GM19238 (cell line): ENCODE data around the gene SIK3.
"Not testable (repeated sequence)": the region's sequence is repeated elsewhere in the genome, so short reads cannot be mapped to it uniquely, and the experiment has no call there.

Experiments used
- DNase-seq: peaks from one replicate; pipeline ENCODE4 v3.0.0; 2011; ENCODE audit warnings: low spot score; ENCODE audit not compliant: insufficient read length

The SIK3 gene

DNA sequence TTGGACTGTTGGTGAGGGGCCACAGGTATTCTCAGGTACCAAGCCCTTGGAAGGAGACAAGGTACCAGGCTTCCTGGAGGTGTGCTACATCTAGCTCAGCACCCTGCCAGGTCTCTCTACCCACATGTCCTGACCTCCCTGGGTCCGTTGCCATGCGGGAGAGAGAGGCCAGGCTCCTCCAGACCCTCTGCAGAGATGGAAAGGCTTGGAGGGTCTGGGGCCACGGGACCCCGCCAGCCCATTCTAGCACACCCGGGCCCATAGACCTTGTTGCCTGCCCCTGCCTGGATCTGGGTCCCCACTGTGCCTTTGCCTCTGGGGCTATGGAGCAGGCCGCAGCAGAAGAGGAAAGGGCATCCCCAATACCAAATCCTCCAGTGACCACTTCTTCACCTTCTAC lies 270.8 kb downstream of the SIK3 start:
- DNase-seq: no peak

DNA sequence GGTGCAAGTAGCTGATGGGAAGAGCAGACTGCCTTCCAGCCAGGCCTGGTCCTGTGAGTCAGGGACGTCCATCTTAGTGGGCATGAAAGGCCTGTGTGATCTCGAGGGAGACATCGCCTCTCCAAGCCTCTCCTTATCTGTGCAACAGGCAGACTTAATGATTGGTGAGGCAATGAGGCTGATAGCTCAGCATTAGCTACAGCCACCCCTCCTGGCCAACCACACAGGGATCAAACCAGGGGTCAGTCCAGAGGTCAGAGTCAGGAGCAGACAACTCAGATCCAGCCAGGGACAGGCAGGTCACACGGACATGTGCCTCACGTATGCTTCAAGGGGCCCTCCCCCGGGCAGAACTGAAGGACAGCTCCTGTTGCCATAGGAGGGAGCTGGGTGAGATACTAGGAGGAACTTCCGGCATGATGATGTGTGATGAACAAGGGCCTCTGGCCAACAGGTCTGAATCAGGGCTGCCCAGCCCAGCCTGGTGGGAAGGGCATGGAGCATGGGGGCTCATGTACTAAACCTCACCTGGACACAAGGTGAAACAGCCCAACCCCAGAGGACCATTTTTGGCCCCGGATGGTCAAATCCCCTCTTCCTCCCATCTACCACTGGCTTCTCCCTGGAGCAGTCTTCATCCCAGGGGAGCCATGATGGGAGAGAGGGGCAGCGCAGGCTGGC lies 271.3 kb downstream of the SIK3 start:
- DNase-seq: no peak

DNA sequence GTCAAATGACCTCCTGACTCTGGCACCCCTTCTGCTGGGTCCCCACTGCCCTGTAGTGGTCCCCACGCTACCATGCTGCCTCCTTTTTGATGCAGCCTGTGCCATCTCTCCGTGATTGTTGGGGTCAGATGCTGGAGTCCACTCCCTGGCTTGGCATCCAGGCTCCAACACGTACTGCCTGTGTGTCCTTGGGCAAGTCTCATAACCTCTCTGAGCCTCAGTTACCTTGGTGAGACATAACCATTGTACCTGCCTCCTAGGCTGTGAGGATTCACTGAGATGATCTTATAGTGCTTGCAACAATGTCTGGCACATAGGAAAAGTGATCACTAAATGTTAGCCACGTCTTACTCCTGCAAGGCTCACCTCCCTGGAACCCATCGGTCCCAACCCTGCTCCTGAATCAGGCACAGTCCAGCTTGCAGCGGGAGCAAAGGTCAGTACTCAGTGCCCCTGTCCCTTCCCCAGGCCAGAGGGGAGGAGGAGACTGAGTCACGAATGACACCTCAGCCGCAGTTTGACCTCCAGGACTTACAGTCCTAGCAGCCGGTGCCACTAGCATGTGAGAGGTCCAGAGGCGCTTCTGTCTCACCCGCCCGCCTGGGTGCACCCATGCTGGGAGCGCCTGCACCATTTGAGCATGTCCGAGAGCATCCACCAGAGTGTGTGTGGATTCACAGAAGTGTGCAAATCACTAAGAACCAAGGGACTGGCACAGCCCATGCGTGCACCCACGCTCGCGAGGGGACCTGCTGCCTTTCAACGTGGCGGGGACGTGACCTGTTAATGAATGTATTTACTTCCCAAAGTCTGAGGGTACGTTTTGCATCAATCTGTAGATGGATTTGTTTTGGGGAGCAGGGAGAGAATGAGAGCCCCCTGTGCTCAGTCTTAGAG lies 272.1 kb downstream of the SIK3 start:
- no peak for DNase-seq

DNA sequence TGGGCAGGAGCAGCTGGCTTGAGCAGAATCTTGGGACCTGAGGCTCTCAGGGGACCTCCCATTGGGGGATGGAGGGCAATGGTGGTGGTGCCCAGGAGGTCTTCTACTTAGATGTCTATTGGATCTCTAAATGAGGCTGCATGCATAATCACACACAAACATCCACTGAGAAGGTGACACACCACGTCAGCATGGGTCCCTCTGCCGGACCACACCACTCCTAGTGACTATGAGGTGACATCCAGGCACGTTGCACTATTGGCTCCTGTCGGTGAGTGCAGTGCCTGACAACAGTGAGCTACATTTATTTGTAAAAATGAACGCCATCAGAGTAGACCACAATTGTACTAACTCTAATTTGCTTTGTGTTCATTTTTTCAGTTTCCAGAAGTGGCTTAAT lies 272.8 kb downstream of the SIK3 start:
- DNase-seq: no peak

DNA sequence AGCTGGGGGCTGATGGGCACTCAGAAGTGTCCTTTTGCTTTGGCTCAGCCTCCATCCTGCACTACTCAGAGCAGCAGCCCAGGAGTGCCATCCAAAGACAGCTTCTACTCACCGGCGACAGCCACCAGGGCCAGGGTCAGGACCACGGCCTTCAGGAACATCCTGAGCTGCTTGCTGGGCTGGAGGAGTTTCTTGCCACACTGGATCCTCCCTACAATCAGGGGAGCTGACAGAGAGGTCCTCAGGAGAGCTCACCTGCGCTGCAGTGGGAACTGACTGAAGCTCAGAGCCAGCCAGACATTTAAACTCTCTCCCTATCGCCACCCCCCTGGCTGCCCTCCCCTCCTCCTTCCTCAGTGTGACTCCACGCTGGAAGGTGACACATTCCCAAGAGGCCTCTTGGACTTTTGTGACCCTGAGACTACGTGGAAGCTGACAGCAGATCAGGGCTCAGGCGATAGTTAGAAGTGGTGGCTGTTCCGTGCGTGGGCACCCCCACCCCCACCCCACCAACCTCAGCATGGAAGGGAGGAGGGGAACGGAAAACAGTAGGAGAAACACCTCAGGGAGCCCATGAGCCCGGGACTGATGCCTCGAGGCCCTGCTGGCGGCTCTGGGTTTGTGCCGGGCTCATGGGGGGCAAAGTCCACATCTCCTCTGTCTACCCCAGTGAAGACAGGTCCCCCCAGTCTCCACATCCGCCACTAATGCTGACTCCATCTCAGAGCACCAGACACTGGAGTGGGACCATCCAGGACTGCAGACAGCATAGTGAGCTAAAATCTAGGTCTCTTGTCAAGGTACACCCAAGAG lies 275.0 kb downstream of the SIK3 start, which contains the start of gene APOA4:
APOA4 (minus strand) TSS at position 274 of the 813 bp plus-strand sequence; CDS start at position 161, 113 bp downstream.
- no peak for DNase-seq

DNA sequence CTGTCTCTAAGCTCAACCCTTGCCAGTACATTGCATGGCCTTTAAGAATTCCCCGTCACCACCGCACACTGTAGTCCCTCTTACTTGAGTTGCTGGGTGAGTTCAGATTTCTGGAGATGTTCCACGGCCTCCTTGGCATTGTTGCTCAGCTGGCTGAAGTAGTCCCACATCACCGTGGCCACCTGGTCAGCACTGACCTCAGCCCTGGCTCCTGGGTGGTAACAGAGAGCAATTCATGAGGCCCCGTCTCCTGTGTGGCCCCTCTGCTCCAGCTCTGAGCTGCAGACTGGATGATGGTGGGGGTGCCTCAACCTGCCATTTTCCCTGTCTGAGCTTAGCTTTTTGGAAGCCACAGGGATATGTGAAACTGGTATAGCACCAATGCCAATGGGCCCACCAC lies 275.7 kb downstream of the SIK3 start:
- no peak for DNase-seq

DNA sequence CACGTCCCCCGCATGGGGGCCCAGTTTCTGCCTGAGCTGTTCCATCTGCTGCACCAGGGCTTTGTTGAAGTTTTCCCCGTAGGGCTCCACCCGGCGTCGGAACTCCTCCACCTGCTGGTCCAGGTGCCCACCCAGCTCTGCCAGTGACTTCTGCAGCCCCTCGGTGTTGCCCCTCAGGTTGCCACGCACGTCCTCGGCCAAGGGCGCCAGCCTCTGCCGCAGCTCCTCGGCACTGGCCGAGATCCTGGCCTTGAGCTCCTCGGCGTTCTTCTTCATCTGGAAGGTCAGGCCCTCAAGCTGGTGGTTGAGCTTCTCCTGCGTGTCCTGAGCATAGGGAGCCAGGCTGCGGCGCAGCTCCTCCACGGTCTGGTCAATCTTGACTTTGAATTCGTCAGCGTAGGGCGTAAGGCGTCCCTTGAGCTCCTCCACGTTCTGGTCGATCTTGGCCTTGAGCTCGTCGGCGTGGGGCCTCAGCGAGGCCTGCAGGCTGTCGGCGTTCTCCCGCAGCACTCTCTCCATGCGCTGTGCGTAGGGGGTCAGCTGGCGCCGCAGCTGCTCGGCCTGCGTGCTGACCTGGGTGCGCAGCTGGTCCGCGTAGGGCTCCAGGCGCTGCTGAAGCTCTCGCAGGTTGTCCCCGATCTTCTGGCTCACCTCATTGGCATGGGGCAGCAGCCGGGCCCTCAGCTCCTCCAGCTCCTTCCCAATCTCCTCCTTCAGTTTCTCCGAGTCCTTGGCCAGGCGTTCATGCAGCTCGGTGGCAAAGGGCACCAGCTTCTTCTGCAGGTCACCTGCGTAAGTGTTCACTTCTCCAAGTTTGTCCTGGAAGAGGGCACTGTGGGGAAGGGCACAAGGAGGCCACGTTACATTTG lies 276.9 kb downstream of the SIK3 start:
- no peak for DNase-seq

DNA sequence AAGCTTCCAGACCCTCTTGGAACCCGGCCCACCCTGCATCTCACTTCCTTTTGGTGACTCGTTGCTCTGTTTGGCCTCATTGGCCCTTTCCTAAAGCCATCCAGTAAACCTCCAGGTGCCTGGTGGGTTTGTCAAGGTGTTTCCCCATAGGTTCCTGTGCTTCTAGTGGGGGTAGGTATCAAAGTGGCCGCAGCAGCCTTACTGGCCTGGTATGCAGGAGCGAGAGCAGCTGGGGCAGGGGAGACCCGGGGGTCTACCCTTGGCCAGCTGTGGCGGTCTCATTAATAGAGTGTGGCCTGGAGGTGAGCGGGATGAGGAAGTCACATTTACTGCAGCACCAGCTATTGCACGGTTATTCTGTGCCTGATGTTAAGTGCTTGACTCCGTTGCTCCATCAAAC lies 279.2 kb downstream of the SIK3 start:
- no peak for DNase-seq

DNA sequence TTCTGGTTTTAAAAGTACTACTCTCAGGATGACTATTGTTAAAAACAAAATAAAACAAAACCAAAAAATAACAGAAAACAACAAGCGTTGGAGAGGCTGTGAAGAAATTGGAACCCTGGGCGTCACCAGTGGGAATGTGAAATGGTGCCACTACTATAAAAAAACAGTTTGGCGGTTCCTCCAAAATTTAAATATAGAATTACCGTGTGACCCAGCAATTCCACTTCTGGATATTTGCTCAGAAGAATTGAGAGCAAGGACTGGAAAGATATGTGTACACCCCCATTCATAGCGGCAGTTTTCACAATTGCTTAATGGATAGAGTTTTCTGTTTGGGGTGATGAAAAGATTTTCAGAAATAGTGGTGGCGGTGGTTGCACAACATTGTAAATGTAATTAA lies 283.7 kb downstream of the SIK3 start:
- no peak for DNase-seq

DNA sequence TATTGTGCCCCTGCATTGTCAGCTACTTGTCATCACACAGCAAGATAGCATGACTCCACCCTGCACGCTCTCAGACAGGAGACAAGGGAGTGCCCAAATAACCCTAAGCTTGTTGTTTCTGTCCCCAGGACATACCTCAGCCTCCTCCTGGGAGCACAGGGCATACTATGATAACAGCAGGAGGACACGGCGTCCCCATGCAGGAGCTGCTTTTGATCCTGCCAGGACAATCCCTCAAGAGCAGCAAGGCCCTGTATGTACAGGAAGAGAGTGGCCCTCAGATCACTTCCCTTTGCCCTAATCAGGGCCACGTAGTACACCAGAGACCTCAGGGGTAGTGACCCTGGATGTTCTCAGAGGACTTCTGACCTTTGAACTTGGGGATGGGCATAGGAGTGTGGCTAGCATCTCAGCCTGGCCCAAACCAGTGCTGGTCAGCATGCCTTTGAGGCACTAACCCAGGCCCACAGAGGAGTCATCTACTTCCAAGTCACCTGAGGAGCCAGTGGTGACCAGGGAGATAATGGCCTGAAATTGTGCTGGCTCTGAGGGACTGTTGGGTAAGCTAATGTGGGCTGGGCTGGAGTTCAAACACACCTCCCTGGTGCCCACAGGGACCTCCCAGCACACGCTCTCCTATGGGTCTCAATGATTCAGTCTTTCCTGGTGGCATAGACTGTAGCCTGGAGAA lies 284.3 kb downstream of the SIK3 start:
- DNase-seq: no peak

DNA sequence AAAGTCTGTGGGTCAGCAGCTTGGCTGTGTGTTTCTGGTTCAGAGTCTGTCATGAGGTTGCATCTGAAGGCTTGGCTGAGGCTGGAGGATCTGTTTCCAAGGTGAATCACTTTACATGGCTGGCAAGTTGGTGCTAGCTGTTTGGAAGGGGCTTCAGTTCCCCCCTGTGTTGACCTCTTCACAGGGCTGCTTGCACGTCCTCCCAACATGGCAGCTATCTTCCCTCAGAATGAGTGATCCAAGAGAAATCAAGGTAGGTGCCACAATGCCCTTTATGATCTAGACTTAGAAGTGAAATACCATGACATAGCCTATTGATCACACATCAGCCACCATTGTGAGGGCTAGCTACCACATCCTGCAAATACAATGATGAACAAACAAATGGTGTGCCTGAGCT lies 285.1 kb downstream of the SIK3 start:
- DNase-seq: no peak

DNA sequence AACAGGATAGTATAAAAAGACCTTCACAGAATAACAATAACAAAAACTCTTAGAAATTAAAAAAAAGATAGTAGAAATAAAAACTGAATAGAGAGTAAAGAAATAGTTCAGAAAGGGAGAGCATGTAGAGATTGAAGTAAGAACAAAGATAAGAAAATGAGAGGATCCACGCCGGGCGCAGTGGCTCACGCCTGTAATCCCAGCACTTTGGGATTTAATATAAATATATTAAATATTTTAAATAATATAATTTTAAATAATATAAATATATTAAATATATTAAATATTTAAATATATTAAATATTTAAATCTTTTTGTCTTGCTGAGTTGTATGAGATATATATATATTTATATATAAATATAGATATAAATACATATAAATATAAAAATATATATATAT lies 286.1 kb downstream of the SIK3 start:
- DNase-seq: no peak

DNA sequence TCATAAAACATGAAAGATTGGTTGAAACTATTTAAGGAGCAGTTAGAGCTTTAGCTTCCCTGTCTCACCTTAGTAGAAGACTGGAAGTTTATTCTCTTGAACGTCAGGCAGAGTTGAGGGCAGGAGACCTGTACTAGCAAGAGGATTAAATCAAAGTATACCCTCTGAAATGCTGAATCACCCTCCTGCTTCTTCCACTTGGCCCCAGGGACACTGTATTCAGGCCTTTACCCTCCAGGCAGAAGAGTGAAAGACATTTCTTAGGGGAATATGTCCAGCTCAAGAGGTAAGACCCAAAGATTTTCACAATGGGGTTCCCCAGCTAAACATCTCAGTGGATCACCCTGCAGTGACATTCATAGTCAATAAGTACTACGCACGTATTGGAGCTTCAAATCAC lies 287.0 kb downstream of the SIK3 start:
- DNase-seq: no peak

DNA sequence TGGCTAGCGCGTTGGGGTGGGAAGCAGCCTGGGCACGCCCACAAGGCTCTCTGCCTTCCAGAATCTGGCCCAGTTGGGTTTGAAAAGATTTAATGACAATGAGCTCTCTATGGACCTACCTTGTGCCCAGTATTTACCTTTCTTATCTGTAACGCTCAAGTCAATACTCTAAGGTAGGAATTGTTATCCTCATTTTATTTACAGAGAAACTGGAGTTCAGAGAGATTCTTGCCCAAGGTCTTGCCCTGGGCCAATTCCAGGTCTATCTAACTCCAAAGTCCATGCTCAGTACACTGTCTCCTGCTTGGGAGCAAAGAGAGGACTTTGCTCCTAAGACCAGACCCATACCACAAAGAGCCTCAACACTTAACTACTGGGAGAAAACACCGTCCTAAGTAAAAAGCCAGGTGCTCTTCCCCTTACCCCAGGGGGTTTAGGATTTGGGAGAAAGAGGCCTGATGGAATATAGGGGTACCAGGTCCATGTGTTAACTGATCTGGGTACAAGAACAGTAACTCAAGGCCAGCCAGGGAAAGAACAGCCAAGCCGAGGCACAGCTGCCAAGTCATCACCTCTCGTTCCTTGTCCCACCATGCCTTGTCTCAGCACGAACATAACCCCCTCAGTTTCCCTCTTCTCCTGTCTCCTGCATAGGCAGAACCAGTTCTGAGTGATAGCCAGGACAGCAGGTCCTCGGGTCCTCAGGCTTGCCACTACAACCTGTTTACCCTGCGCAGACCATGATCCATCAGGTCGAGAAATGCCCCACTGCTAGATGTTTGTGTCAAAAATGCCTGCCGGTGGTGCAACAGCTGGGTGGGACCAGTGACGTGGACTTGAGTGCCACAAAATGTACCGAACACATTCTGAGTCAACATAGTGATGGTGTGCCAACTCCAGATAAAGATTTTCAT lies 289.7 kb downstream of the SIK3 start:
- DNase-seq: no peak

DNA sequence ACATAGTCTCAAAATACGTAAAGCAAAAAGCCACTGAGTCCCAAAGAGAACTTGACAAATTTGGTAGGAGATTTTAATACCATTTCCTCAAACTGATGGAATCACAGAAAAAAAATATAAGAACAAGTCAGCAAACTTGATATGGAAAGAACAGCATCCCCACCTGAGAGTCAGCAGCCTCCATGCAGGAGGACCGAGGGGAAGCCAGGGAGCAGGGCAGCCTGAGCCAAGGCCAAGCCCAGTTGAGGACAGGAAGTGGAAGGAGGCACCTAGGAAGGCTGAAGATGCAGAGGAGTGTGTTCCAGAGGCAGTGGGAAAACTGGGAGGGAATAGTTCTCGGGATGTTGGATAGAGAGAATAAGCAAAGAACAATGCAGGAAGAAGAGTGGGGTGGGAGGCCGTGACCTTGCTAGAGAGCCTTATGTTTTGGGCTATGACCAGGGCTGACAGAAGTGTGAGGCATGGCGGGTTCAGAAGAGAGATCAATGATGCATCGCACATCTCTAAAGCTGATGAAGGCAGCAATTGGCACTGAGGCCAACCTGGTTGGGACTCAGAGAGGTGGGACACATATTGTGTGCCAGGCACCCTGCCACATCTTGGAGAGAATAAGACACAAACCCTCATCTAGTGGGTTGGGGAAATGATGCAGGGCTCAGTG lies 290.5 kb downstream of the SIK3 start:
- no peak for DNase-seq

DNA sequence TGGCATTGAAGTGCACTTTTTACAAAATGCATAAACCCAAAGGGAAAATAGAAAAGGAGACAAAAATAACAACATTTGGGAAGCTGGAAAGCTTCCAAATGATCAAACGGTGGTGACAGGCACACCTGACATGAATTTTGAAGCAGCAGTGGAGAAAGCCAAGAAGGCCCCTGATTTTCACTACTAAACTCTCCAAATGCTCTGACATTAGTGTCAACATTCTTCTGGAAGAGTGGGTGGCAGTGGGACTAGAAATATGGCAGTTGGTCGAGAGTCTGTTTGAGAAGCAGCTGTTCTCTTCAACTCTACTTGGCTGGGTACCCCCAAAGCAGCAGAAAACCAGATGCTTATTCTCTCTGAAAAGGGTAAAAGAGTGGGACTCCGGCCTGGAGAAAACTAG lies 294.2 kb downstream of the SIK3 start:
- no peak for DNase-seq

DNA sequence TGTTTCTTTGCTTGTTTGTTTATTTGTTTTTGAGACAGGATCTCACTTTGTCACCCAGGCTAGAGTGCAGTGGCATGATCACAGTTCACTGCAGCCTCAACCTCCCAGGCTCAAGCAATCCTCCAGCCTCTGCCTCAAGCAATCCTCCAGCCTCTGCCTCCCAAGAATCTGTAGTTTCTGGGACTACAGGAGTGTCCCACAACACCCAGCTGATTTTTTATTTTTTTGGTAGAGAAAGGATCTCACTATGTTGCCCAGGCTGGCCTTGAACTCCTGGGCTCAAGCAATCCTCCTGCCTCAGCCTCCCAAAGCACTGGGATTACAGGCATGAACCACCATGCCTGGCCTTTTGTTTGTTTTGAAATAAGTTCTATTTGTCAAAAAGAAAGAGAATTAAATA lies 296.6 kb downstream of the SIK3 start:
- not testable (repeated sequence) for DNase-seq

DNA sequence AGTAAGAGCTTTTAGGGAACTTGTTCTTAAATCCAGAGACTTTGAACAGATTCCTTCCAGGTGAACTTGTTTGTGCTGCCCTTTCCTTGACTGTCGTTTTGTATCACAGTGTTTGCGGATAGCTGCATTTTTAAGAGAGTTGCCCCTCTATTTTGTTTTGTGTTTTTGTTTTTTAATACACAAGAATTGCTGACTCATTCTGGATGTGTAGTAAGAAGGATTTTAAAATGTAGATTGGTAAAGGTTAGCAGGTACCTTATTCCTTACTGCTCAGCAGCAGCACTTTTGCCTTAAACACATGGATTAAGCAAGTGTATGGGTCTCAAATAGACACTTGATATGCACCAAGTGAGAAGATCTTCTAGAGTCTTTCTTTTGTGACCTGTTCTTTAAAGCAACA lies 297.6 kb downstream of the SIK3 start:
- DNase-seq: no peak

DNA sequence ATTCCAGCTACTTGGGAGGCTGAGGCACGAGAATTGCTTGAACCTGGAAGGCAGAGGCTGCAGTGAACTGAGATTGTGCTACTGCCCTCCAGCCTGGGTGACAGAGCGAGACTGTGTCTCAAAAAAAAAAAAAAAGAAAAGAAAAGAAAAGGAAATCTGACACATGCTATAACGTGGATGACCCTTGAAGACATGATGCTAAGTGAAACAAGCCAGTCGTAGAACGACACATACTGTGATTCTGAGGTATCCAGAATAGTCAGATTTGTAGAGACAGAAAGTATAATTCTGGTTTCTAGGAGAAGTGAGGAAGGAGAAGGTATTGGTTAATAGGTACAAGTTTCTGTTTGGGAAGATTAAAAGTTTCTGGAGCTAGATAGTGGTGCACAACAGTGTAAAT lies 299.9 kb downstream of the SIK3 start:
- no peak for DNase-seq
